TTC549 (cell line): ENCODE results near the gene KRTAP10-9.

Experiments used
- FAIRE-seq: peaks from 2 replicates; lab custom pipeline; 2012; peaks lifted over from hg19 to GRCh38; lab: Jason Lieb, UNC

The KRTAP10-9 gene

DNA sequence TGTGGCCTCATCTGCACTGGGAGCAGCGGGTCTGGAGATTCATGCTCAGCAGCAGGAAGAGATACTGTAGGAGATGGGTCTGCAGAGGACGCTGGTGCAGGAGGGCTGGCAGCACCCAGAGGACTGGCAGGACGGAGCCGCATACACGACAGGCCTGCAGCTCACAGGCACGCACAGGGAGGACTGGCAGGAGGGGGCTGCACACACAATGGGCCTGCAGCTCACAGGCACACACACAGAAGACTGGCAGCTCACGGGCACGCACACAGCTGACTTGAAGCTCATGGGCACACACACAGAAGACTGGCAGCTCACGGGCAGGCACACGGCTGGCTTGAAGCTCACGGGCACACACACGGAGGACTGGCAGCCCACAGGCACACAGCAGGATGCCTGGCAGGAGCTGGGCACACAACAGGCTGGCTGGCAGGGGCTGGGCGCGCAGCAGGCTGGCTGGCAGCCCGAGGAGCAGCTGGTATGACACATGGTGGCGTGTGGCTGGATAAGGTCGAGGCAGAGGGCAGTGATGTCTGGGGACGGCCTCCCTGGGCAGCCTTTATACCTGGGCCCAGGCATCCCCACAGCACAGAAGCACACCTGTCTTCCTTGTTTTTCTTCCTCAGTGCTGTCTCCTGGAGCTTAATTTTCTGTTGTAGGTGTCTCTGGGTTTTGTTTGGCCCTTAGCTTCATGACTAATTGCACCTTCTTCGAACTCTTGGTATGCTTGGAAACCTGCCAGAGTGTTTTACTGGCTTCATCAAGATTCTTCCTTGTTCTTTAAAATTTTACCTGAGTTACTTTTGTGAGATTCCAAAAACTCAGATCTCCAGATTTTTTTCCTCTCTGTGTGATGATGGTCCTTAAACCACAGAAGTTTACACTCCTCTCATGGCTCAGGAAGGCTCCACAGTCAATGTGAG lies 39.8 kb downstream of the KRTAP10-9 start, which contains the start of gene KRTAP12-2:
TSS of gene KRTAP12-2 (minus strand) at position 527 of the 920 bp plus-strand sequence. CDS start at position 486, 41 bp downstream.
- FAIRE-seq = no peak

DNA sequence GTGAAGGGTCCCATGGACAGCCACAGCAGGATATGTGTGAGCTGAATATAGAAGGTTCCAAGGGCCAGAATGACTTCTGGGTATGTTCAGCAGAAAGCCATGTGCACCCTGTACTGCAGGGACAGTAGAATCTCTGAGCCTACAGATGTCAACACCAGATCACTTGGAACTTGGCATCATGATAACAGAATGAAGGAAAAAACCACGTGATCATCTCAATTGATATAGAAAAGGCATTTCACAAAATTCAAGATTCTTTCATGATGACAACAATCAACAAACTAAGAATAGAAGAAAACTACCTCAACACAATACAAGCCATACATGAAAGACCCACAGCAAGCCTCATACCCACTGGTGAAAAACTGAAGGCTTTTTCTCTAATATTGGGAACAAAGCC lies 40.7 kb downstream of the KRTAP10-9 start:
- no peak for FAIRE-seq

DNA sequence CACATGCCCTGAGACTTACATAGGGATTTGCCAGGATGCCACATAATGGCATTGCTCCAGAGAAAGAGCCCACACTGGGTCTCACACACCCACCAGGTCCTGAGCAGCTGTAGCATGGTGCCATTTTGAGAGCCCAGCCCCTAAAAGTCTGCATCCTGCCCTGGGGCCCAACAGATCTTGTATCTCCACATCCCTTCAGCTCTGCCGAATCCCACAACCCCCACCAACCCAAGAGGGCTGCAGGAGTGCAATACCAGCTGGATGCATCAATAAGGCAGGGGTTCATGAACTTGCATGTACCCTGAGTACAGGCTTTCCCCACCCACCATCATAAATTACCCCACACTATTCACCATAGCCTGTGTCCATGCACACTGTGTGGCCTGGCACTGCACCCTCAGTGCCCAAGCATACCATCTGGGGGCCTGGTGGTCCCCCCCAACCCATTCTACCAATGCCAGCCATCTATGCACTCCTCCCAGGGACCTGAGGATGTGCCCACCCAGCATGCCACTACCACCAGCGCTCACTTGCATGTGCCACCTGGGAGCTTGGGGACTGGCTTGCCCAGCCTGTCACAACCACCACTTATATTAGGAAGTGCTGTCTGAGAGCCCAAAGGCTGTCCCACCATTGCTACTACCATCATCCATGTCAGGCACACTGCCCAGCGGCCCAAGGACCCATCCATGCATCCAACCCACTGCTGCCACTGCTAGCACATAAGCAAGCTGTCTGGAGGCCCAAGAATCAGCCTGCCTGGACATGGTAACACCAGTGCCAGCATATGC lies 43.9 kb downstream of the KRTAP10-9 start:
- FAIRE-seq = no peak

DNA sequence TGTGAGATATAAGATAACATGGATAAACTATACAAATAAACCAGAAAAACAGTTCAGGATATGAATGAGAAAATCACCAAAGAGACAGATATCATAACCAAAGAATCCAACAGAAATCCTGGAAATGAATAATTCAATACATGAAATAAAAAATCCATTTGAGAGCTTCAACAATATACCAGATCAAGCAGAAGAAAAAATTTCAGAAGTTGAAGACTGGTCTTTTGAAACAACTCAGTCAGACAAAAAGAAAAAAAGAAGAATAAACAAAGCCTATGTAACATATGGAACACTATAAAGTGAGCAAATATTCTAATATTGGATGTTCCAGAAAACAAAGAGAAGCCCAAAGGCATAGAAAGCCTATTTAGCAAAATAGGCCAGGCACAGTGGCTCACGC lies 45.0 kb downstream of the KRTAP10-9 start:
- FAIRE-seq = no peak

DNA sequence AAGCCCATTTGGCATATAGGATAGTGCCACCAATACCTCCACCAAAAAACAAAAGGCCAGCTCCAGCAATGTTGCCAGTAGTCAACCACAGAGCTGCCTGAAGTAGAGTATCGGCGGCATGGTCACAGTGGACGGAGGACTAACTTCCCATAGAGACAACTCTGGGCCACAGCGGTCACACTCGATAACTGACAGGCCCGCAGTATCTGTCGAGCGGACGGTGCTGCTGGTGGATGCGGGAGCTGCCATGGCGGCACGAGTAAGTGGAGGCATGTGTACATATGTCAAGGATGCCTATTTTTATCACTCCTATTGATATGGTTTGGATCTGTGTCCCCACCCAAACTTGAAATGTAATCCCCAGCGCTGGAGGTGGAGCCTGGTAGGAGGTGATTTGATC lies 51.0 kb downstream of the KRTAP10-9 start:
- FAIRE-seq = no peak
